Measurements from ENCODE around the gene CCM2.
A peak's percentile ranks its signal among the peaks of the same experiment; 100 is the strongest.

The CCM2 gene

DNA sequence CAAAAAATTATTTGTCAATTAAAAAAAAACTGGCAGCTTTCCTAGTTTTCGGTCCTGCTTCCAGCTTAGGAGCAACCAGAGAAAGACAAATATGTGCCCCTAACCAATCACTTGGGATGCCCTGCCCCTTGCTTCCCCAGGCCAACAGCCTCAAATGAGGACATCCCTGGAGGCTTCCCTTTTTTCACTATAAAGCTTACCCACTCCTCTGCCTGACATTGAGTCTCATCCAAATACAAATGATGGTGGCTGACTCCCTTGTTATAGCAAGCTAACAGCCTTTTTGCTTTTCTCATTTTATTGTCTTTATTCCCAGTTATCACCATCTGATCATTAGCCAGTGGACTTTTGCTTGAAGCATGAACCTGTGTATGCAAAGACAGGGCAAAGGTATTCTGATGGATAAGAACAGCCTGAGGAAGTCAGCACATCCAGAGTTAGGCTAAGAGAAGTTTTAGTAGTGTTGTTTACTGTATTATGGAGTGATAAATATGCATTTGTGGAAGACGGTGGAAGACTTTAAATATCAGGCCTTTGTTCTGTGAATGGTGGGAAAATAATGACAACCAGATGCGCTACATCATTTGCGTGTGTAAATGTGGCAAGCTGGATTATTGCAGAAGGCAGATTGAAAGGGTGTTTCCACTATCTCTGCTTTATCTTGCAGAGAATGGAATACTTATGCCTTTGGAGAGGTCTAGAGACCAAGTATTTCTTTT, 1.7 kb upstream of the CCM2 start:
- Histone ChIP-seq H3K36me3 (ENCODE audit: insufficient read depth, low read length) (peaks cover 3% of the 10 kb centered on the region), H3K27me3 (ENCODE audit: control insufficient read depth, insufficient read depth, low read length) (no peaks in the 10 kb centered on the region), H3K4me2 (ENCODE audit: low read length) (peak overlapping the region; percentile 72), H3K9ac (ENCODE audit: low read depth, low read length) (peak overlapping the region; percentile 78), H3K9me3 (replicated peaks; ENCODE audit: low read length) (no peaks in the 10 kb centered on the region), H3K4me3 (ENCODE audit: low read length) (peak overlapping the region; percentile 69), H3K4me1 (ENCODE audit: control insufficient read depth, insufficient read depth, low read length) (peaks cover 10% of the 10 kb centered on the region)

GRCh38 chr7:44999245-45000092, 532 bp upstream of the CCM2 start:
- H3K4me1 ChIP-seq (ENCODE audit: control insufficient read depth, insufficient read depth, low read length) = peaks cover 10% of the 10 kb centered on the region
- peaks cover 3% of the 10 kb centered on the region for H3K36me3 ChIP-seq (ENCODE audit: insufficient read depth, low read length)
- H3K4me2 ChIP-seq (ENCODE audit: low read length) = peak overlapping the region; percentile 72
- H3K4me3 ChIP-seq (ENCODE audit: low read length) = peak overlapping the region; percentile 69
- H3K9me3 ChIP-seq (replicated peaks; ENCODE audit: low read length) = no peaks in the 10 kb centered on the region
- no peaks in the 10 kb centered on the region for H3K27me3 ChIP-seq (ENCODE audit: control insufficient read depth, insufficient read depth, low read length)
- H3K9ac ChIP-seq (ENCODE audit: low read depth, low read length) = peak overlapping the region; percentile 78

GRCh38 chr7:45001138-45001694, 1.2 kb downstream of the CCM2 start:
- Histone ChIP-seq H3K9ac (ENCODE audit: low read depth, low read length) (peak overlapping the region; percentile 78), H3K36me3 (ENCODE audit: insufficient read depth, low read length) (peaks cover 3% of the 10 kb centered on the region), H3K4me1 (ENCODE audit: control insufficient read depth, insufficient read depth, low read length) (peaks cover 10% of the 10 kb centered on the region), H3K27me3 (ENCODE audit: control insufficient read depth, insufficient read depth, low read length) (no peaks in the 10 kb centered on the region), H3K4me2 (ENCODE audit: low read length) (peak overlapping the region; percentile 83), H3K4me3 (ENCODE audit: low read length) (peak overlapping the region; percentile 88), H3K9me3 (replicated peaks; ENCODE audit: low read length) (no peaks in the 10 kb centered on the region)

- H3K4me2 ChIP-seq (ENCODE audit: low read length) = peak overlapping the region; percentile 83
- no peaks in the 10 kb centered on the region for H3K27me3 ChIP-seq (ENCODE audit: control insufficient read depth, insufficient read depth, low read length)
- H3K4me3 ChIP-seq (ENCODE audit: low read length) = peak overlapping the region; percentile 88
- H3K9me3 ChIP-seq (replicated peaks; ENCODE audit: low read length) = no peaks in the 10 kb centered on the region
- peaks cover 3% of the 10 kb centered on the region for H3K36me3 ChIP-seq (ENCODE audit: insufficient read depth, low read length)
- H3K4me1 ChIP-seq (ENCODE audit: control insufficient read depth, insufficient read depth, low read length) = peaks cover 10% of the 10 kb centered on the region
- no peak overlapping the region for H3K9ac ChIP-seq (ENCODE audit: low read depth, low read length)
These were observed 1.8 kb downstream of the CCM2 start for GRCh38 chr7:45001826-45002225.

DNA sequence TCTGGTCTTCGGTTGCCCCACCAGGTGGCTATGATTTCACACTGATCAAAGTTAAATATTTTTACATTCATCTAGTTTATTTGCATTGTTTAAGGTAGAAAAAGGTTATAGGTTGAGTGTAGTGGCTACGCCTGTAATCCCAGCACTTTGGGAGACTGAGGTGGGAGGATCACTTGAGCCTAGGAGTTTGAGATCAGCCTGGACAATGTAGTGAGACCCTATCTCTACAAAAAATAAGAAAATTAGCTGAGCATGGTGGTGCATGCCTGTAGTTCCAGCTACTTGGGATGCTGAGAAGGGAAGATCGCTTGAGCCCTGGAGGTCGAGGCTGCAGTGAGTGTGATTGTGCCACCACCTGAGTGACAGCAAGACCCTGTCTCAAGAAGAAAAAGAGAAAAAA, 3.8 kb downstream of the CCM2 start:
- H3K9me3 ChIP-seq (replicated peaks; ENCODE audit: low read length) = no peaks in the 10 kb centered on the region
- H3K9ac ChIP-seq (ENCODE audit: low read depth, low read length) = no peak overlapping the region
- no peak overlapping the region for H3K4me3 ChIP-seq (ENCODE audit: low read length)
- peaks cover 10% of the 10 kb centered on the region for H3K4me1 ChIP-seq (ENCODE audit: control insufficient read depth, insufficient read depth, low read length)
- H3K36me3 ChIP-seq (ENCODE audit: insufficient read depth, low read length) = peaks cover 9% of the 10 kb centered on the region
- no peaks in the 10 kb centered on the region for H3K27me3 ChIP-seq (ENCODE audit: control insufficient read depth, insufficient read depth, low read length)
- H3K4me2 ChIP-seq (ENCODE audit: low read length) = no peak overlapping the region

DNA sequence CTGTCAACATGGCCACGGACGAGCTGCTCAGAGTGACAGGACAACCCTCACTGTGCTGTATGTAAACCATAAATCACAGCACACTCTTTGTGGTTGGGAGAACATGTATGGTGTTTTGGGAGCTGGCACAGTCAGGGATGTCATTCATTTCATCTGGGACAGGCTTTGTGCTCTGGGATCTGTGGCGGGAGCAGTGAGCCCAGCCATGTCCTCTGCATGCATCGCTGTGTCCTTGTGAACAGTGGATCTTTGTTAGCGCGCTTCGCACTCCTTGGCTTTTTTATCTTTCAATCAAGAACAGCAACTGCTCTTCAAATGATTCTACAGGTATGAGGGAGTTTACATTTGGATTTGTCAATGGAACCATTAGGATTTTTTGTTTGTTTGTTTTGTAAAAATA, 7.1 kb downstream of the CCM2 start:
- Histone ChIP-seq H3K4me2 (ENCODE audit: low read length) (no peak overlapping the region), H3K9me3 (replicated peaks; ENCODE audit: low read length) (no peaks in the 10 kb centered on the region), H3K9ac (ENCODE audit: low read depth, low read length) (no peak overlapping the region), H3K4me1 (ENCODE audit: control insufficient read depth, insufficient read depth, low read length) (no peaks in the 10 kb centered on the region), H3K36me3 (ENCODE audit: insufficient read depth, low read length) (peaks cover 9% of the 10 kb centered on the region), H3K27me3 (ENCODE audit: control insufficient read depth, insufficient read depth, low read length) (no peaks in the 10 kb centered on the region), H3K4me3 (ENCODE audit: low read length) (no peak overlapping the region)

- Histone ChIP-seq H3K4me2 (ENCODE audit: low read length) (no peak overlapping the region), H3K4me1 (ENCODE audit: control insufficient read depth, insufficient read depth, low read length) (no peaks in the 10 kb centered on the region), H3K36me3 (ENCODE audit: insufficient read depth, low read length) (peaks cover 7% of the 10 kb centered on the region), H3K9me3 (replicated peaks; ENCODE audit: low read length) (no peaks in the 10 kb centered on the region), H3K27me3 (ENCODE audit: control insufficient read depth, insufficient read depth, low read length) (no peaks in the 10 kb centered on the region), H3K9ac (ENCODE audit: low read depth, low read length) (no peak overlapping the region), H3K4me3 (ENCODE audit: low read length) (no peak overlapping the region)
These were observed 7.7 kb downstream of the CCM2 start for GRCh38 chr7:45007571-45008328.

DNA sequence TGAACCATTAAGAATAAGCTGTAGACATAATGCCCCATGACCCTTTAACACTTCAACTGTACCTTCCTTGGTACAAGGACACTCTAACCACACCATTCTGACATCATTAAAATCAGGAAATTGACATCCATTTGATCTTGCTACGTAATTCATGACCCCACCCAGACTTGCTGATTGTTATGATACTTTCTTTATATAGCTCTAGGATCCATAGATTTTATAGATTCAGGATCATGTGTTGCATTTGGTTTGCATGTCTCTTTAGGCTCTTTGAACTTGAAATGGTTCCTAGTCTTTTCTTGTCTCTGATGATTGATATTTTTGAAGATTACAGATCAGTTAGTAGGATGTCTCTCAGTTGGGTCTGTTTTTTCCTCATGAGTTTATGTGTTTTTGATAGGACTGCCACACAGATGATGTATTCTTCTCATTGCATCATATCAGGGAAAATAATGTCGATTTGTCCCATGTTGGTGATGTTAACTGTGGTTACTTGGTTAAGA, 13.5 kb downstream of the CCM2 start:
- Histone ChIP-seq H3K9ac (ENCODE audit: low read depth, low read length) (no peak overlapping the region), H3K27me3 (ENCODE audit: control insufficient read depth, insufficient read depth, low read length) (no peaks in the 10 kb centered on the region), H3K4me1 (ENCODE audit: control insufficient read depth, insufficient read depth, low read length) (no peaks in the 10 kb centered on the region), H3K4me3 (ENCODE audit: low read length) (no peak overlapping the region), H3K9me3 (replicated peaks; ENCODE audit: low read length) (no peaks in the 10 kb centered on the region), H3K4me2 (ENCODE audit: low read length) (no peak overlapping the region), H3K36me3 (ENCODE audit: insufficient read depth, low read length) (peaks cover 6% of the 10 kb centered on the region)

DNA sequence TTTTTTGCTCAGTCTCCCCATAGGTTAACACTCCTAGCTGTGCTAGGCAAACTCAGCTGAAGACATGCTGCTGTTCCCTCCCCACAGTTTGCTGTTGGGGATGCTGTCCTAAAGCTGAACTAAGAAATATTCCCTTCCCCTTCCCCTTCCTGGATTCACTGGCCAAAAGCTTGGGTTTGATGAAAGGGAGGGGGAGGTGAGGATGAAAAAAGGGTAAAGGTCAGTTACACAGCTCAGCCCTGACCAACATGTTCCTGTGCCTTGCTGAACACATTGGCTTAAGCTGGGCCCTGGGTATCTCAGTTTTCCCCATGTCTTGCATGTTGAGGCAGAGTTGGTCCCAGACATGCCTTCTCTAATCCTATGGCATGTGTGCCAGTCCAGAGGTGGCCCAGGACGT, 15.3 kb downstream of the CCM2 start:
- Histone ChIP-seq H3K9ac (ENCODE audit: low read depth, low read length) (no peak overlapping the region), H3K27me3 (ENCODE audit: control insufficient read depth, insufficient read depth, low read length) (no peaks in the 10 kb centered on the region), H3K36me3 (ENCODE audit: insufficient read depth, low read length) (peaks cover 6% of the 10 kb centered on the region), H3K4me2 (ENCODE audit: low read length) (no peak overlapping the region), H3K4me1 (ENCODE audit: control insufficient read depth, insufficient read depth, low read length) (no peaks in the 10 kb centered on the region), H3K9me3 (replicated peaks; ENCODE audit: low read length) (no peaks in the 10 kb centered on the region), H3K4me3 (ENCODE audit: low read length) (no peak overlapping the region)

GRCh38 chr7:45017253-45017652, 17.3 kb downstream of the CCM2 start:
- no peaks in the 10 kb centered on the region for H3K27me3 ChIP-seq (ENCODE audit: control insufficient read depth, insufficient read depth, low read length)
- H3K9me3 ChIP-seq (replicated peaks; ENCODE audit: low read length) = no peaks in the 10 kb centered on the region
- no peak overlapping the region for H3K4me2 ChIP-seq (ENCODE audit: low read length)
- peaks cover 6% of the 10 kb centered on the region for H3K36me3 ChIP-seq (ENCODE audit: insufficient read depth, low read length)
- H3K4me1 ChIP-seq (ENCODE audit: control insufficient read depth, insufficient read depth, low read length) = peaks cover 4% of the 10 kb centered on the region
- no peak overlapping the region for H3K9ac ChIP-seq (ENCODE audit: low read depth, low read length)
- H3K4me3 ChIP-seq (ENCODE audit: low read length) = no peak overlapping the region

DNA sequence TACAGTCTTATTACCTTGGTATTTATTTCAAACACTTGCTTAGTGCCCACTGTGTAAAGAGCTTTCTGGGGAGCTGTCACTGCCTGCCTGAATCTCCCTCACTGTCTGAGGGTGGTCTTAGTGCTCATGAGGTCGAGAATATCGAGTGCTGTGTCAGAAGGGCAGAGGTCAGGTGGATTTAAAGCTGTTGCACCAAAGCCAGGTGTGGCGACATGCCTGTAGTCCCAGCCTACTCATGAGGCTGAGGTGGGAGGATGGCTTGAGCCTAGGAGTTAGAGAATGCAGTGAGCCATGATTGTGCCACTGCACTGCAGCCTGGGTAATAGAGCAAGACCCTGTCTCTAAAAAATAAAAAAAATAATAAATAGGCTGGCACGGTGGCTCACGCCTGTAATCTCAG, 20.9 kb downstream of the CCM2 start:
- Histone ChIP-seq H3K9me3 (replicated peaks; ENCODE audit: low read length) (no peaks in the 10 kb centered on the region), H3K9ac (ENCODE audit: low read depth, low read length) (no peak overlapping the region), H3K27me3 (ENCODE audit: control insufficient read depth, insufficient read depth, low read length) (no peaks in the 10 kb centered on the region)

More for the DNA sequence above, 20.9 kb downstream of the CCM2 start:
- Histone ChIP-seq H3K4me2 (ENCODE audit: low read length) (no peak overlapping the region), H3K4me1 (ENCODE audit: control insufficient read depth, insufficient read depth, low read length) (peaks cover 7% of the 10 kb centered on the region), H3K36me3 (ENCODE audit: insufficient read depth, low read length) (peaks cover 6% of the 10 kb centered on the region), H3K4me3 (ENCODE audit: low read length) (no peak overlapping the region)

Measured in skeletal muscle satellite cell (primary cell).